NCI-H2196 (cell line): ENCODE results near the gene OBSL1.

Source experiments
- DNase-seq: peaks from one replicate; lab custom pipeline; 2025; ENCODE audit not compliant: unreplicated experiment; lab: John Stamatoyannopoulos, UW

The OBSL1 gene

DNA sequence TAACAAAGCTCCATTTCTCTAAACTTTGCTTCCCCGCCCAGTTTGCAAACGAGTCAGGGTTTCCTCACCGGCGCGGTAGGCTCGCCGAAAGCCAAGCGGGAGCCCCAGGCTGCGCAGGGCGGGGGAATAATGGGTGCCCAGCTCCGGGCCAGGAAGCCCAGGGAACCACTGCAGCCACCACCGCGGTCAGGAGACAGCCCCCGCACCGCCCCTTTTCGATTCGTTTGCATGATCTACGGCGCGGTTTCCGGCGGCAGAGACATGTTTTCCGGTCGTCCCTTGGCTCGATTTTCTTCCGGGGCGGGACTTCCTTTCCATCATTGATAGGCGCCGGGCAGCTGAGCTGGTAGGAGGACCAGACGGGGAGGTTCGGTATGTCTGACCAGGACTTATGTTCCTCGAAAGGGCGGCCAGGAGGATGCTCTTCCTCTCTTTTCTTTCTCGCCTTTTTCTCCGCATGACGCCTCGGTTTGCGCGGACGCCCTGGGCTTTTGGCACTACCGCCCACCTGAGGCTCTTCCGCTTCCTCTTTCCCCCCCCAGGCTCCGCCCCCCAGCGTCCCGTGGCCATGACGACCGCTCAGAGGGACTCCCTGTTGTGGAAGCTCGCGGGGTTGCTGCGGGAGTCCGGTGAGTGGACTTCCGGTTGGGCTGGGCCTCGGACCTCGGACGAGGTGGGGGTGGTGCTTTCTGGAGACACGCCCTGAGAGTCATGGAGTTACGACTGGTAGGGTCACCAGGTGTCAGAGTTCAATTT, 26.4 kb upstream of the OBSL1 start, which contains the start of gene STK11IP:
STK11IP (plus strand) TSS at position 306 of the 756 bp plus-strand sequence; CDS start at position 569, 263 bp downstream.
- DNase-seq, result peak; percentile 96

DNA sequence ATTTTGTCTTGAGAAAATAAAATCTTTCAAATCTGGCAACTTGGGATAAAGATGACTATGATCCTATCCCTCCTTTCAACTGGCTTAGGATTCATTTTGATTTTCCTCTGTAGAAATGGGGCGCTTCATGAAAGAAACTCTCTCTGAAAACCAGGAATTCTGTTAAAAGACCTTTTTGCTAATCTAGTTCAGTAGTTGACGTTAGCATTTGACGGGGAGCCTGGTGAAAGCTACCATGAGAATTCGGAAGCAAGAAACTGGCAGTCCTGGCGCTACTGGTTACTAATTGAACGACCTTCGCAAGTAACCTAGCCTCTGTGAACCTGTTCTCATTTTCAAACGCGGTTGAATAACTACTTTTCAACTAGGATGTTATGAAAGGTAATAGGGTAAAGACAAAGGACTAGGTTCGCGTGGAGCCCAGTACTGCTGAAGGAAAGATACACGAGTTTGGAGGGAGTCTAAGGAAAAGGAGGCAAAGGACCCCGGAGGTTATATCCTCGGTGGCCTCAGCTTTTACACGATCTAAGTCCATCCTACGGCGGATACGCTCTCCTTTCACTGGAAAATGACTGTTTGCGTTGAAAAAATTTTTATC, 25.7 kb upstream of the OBSL1 start:
- DNase-seq, result no peak

DNA sequence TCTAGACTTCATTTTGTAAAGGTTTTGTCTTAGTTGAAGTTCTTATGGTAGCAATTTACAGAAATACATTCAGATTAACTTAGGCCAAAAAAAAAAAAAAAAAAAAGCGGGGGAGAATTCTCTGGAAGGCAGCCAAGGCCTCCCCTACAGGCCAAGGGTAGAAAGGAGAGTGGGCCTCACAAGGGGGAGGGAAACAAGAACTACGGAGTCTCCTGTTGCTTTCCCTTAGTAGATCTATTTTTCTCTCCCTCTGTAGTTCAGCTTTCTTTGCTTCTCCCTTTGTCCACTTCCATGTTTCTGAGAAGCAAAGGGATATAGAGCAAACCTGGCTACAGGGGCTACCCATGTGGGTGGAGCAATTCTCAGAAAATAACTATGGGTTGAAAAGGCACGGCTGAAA, 23.9 kb upstream of the OBSL1 start:
- DNase-seq, result no peak

DNA sequence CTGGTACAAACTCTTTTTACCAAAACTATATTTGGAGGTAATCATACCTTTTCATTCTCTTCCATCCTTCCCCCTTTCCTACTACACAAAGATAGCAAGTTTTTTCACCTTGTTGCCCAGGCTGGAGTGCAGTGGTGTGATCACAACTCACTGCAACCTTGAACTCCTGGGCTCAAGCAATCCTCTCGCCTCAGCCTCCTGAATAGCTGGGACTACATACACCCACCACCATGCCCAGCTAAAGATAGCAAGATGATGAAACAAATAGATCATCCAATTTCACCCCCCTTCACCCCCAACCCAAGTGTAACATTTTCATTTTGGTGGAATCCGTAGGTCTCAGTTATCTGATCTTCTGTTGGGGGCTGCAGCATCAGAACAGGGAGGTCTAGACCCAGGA, 21.8 kb upstream of the OBSL1 start:
- DNase-seq, result no peak

DNA sequence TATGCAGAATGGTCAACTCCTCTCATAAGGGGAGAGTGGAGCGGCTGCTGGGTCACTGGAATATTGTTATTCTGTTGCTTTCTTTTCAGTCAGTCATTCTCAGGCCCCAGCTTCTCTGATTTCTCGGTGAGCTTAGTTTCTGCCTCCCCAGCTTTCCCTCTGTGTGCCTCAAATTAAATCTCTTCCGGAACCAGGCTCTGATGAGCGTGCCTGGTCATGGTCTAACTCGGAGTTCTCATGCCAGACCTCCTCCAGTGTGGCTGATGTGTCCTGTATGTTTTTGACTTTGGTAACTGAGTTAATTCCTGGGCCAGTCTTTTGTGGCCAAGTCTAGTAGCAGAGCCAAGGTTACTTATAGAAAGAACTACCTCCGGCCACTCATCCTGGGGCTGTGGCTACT, 21.4 kb upstream of the OBSL1 start:
- no peak for DNase-seq

DNA sequence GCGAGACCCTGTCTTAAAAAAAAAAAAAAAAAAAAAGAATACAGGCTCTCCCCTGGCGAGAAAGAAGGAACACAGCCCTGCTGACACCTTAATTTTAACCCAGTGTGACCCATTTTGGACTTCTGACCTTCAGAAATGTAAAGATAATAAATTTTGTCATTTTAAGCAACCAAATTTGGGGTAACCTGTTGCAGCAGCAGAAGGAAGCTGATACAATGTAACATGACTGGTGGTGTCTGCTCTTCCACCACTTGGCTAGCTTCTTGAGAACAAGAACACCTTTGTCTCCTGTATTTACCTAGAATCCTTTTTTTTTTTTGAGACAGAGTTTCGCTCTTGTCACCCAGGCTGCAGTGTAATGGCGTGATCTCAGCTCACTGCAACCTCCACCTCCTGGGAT, 19.8 kb upstream of the OBSL1 start:
- DNase-seq, result no peak

DNA sequence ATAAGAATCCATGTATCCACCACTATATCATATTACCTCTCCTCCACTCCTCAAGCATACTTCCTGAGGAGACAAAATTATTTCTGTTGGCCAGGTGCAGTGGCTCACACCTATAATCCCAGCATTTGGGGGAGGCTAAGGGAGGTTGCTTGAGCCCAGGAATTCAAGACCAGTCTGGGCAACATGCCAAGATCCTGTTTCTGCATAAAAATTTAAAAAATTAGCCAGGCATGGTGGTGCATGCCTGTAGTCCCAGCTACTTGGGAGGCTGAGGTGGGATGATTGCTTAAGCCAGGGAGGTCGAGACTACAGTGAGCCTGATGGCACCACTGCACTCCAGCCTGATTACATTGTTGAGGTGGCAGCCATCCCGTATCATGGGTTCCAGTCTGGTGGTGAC, 10.0 kb upstream of the OBSL1 start:
- DNase-seq, result no peak

DNA sequence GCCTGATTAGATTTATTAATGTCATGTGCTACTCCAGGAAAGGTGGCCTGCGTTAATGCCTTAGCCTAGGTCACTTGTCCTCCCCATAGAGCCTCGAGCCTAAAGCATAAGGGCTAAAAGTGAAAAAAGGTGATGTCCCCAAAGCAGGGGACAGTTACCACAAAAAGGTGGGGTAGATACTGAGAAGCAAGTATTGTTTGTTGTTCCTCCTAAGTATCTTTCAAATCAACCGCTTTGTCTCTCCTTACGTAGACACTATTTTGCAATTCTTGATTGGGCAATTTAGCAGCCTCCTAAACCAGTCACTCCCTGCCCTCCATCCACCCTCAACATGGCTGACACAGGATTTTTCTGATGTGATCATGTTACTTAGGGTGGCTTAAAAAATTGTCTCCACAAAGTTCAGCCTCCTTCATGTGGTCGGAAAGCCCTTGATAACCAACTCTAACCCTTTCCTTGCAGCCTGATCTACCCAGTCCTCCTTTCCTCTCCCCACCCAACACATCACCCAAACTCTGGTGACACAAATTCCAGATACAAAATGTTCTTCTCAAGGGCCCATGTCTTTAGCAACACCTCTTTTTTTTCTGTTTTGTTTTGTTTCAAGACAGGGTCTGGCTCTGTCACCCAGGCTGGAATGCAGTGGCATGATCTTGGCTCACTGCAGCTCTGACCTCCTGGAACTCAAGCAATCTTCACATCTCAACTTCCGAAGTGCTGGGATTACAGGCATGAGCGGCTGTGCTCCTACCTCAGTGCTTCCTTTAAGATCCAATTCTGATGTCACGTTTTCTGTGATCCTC, 7.7 kb upstream of the OBSL1 start:
- no peak for DNase-seq

DNA sequence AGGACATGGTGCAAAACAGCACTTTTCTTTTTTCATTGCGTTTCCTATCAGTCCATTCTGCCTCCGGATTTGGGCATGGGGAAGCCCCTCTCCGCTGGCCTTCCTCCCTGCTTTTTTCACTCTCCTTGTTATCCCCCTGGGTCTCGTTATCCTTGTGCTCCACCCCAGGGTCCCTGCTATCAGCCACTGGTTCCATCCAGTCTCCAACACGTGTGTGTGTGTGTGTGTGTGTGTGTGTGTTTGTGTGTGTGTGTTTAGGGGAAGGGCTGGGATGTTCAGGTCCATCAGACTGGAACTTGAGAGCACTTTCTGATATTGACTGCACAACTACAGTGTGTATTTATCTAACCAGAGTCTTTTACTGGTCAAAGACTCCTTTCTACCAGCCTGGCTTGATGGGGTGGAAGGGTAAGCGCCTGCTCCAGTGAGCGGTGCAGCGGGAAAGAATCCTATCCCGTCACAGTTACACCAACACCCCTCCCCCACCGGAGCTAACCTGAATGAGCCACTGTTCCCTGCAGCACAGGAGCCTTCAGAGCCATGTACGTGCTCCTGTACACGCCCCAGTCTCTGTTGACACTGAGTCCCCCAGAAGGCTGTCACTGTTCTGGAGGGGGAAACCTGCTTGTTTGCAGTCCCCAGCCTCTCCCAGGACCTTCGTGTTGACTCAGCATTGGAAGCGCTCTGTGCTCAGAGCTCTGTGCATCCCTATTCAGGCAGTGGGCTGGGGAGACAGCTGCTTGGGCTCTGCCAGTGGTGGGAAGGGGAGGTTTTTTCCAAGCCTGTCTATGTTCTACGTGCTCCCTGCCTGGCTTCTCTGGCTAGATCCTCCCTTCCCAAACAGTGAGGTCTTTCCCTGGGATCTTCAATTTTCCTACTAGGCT, 5.4 kb upstream of the OBSL1 start:
- no peak for DNase-seq

DNA sequence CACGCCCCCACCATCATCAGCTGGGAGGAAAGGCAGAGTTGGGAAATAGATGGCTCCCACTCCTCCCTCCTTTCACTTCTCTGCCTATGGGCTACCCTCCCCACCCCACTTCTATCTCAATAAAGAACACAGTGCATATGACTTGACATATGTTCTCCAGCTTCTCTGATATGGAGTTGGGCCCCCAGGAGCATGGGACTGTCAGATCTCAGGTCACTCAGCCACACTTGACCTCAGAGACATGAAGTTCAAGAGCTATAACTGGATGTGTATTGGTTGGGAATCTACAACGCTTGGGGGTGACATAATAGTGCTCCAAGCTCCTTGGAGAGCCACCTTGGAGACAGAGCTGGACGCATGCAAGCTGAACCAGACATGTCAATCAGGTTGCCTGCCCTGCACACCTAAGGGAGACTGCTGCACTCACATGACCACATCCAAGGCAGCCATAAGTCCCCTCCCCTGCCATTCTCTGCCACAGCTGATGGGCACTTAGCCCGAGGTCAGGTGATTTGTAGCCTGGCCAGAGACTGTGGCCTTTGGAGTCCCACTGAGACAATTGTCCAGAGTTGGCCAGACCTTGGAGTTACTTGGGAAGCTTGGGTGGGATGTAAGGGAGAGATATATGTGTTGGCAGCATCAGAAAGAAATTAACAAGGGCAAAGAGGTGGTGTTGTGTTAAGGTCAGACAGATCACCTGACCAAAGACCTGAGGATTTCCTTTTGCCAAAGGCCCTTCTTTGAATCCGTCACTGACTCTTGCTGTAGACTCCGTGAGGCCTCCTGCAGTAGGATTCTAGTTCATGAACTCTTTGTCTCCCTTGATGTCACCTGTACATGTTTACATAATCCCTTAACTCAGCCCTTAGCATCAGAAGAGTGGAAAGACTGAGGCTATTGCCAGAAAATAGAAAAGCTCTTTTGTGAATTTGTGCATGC, 4.5 kb upstream of the OBSL1 start:
- DNase-seq, result no peak

DNA sequence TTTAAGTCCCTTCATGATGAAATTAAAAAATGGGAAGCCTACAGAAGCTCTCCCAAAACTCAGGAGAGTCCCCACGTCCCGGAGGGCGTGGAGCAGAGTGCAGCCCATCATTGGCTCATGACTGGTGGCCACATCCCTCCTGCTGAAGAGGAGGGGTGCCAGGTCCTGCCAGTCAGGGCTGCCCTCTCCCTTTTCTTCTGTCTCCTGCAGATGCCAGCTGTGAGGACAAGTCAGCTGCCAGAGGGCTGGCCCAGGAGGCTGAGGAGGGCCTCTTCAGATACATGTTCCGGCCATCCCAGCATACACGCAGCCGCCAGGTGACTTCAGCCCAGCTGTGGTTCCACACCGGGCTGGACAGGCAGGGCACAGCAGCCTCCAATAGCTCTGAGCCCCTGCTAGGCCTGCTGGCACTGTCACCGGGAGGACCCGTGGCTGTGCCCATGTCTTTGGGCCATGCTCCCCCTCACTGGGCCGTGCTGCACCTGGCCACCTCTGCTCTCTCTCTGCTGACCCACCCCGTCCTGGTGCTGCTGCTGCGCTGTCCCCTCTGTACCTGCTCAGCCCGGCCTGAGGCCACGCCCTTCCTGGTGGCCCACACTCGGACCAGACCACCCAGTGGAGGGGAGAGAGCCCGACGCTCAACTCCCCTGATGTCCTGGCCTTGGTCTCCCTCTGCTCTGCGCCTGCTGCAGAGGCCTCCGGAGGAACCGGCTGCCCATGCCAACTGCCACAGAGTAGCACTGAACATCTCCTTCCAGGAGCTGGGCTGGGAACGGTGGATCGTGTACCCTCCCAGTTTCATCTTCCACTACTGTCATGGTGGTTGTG, 3.4 kb upstream of the OBSL1 start:
- peak; percentile 86 for DNase-seq

DNA sequence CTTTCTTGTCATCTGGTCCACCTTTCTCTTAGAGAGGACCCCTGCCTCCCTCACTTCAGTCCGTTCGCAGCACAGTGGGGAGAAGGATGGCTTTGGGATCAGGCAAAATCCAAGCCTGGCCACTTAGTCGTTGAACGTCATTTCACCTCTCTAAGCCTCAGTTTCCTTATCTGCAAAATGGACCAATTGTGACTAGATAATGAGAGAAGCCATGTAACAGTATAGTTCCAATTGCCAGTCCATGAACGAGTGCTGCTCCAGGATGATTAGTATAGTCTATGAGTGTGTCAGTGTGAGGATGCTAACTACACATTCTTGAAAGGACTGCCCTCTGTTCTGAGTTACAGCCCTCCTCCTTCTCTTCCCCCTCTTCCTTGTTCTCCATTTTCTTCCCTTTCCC, 1.8 kb upstream of the OBSL1 start:
- DNase-seq, result no peak

DNA sequence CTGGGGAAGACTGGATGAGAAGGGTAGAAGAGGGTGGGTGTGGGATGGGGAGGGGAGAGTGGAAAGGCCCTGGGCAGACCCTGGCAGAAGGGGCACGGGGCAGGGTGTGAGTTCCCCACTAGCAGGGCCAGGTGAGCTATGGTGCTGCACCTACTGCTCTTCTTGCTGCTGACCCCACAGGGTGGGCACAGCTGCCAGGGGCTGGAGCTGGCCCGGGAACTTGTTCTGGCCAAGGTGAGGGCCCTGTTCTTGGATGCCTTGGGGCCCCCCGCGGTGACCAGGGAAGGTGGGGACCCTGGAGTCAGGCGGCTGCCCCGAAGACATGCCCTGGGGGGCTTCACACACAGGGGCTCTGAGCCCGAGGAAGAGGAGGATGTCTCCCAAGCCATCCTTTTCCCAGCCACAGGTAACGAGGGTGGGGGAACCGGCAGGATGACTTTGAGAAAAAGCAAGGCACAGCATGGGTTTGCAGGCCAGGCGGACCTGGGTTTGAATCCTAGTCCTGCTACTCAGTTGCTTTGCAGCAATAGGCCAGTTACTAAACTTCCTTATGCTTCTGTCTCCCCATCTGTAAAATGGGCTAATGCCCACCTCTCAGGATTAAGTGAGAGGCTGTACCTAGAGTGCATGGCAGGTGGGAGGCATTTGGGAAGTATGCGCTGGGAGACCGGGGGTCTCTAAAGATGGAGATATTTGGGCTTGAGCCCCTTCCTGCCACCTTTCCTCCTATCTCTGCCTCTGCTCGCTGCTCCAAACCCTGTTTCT, 1.1 kb upstream of the OBSL1 start, which contains the start of gene INHA:
INHA (plus strand) TSS at position 74 of the 765 bp plus-strand sequence; CDS start at position 139, 65 bp downstream.
- no peak for DNase-seq

DNA sequence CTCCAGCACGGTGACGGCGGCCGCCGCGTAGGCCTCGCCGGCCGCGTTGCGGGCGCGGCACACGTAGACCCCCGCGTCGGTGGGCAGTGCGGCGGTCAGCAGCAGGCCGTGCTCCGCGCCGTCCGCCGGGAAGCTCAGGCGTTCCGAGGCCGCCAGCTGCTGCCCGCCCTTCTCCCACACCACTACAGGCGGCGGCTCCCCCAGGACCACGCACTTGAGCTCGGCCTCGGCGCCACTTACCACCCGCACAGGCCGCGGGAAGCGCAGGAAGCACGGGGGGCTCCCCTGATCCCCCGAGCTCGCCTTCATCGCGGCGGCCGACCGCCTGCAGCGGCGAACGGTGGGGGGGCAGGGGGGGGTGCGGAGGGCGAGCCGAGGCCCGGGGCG, 422 bp downstream of the OBSL1 start:
- no peak for DNase-seq

DNA sequence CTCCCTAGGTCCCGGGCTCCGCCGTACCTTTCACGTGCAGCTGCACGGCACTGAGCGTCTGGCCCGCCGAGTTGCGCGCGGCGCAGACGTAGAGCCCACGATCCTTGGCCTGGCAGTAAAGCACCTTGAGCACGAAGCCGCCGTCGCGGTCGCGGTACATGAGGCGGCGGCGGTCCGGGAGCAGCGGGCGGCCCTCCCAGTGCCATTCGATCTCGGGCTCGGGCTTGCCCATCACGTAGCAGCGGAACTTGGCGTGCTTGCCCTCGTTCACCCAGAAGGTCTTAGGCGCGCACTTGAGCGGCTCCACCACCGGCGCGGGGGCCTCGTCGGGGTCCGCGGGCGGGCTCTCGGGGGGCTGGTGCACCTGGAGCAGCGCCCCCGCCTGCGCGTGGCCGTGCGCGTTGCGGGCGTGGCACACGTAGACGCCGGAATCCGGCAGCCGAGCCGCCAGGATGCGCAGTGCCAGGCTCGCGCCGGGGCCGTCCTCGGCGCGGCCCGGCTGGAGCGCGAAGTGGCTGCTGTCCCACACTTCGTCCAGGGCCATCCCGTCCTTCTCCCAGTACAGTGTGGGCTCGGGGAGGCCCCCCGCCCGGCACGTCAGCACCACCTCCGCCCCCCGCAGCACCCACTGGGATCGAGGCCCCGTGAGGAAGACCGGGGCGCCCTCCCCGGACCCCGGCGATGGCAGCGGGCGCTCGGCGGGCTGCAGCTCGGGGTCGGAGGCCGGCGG, 980 bp downstream of the OBSL1 start:
- DNase-seq, result peak; percentile 31

DNA sequence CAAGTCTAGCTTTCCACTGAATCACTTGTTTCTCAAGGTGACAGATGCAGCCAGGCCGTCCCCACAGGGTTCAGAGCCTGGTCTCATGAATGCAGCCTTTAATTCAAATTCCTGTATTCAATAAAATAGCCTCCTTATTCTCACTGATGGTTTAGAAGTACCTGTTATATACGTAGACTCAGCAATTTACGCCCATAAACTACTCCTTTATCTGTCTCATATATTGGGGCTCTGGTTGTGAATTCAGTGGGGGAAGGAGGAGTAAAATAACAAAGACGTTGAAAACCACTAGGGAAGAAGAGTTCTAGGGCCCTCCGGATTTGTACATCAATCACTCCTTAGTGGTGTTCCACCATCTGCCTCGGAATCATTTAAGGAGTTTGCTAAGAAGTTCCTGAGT, 1.7 kb downstream of the OBSL1 start:
- DNase-seq, result no peak

DNA sequence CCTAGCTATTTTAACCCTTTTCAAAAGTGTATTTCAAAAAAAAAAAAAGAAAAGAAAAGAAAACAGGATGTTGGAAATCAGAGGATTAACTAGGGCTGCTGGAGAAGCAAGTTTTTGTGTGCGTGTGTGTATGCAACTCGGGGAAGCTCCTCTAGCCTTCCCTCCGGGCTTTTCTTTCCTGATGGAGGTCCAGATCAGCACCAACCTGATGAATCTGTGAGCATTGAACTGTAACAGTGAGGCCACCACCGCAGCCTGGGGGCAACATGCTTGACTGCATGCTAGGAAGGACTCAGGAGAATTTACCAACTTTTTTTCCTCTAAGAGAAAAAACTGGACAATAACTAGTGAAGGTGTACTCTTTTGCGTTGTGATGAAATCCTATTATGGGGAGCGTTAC, 2.3 kb downstream of the OBSL1 start:
- no peak for DNase-seq
